Fibroblast of skin of abdomen (primary cell): ENCODE results near the gene LAMA3. TPM values are rescaled to one million over a fixed set of nuclear protein-coding genes. Genes with fewer than 3 reads are reported as not detected.

Source experiments
- DNase-seq: peaks from one replicate; pipeline ENCODE4 v3.0.0-alpha.2; 2013
- polyA plus RNA-seq, 2 experiments: library from polyadenylated mRNA; unstranded; fragments of 120-200 nt; gene quantifications; one replicate each; pipeline ENCODE4 v1.2.1, GENCODE V29; 2013; ENCODE audit not compliant: insufficient read length in 2 of 2

LAMA3 gene, protein sequence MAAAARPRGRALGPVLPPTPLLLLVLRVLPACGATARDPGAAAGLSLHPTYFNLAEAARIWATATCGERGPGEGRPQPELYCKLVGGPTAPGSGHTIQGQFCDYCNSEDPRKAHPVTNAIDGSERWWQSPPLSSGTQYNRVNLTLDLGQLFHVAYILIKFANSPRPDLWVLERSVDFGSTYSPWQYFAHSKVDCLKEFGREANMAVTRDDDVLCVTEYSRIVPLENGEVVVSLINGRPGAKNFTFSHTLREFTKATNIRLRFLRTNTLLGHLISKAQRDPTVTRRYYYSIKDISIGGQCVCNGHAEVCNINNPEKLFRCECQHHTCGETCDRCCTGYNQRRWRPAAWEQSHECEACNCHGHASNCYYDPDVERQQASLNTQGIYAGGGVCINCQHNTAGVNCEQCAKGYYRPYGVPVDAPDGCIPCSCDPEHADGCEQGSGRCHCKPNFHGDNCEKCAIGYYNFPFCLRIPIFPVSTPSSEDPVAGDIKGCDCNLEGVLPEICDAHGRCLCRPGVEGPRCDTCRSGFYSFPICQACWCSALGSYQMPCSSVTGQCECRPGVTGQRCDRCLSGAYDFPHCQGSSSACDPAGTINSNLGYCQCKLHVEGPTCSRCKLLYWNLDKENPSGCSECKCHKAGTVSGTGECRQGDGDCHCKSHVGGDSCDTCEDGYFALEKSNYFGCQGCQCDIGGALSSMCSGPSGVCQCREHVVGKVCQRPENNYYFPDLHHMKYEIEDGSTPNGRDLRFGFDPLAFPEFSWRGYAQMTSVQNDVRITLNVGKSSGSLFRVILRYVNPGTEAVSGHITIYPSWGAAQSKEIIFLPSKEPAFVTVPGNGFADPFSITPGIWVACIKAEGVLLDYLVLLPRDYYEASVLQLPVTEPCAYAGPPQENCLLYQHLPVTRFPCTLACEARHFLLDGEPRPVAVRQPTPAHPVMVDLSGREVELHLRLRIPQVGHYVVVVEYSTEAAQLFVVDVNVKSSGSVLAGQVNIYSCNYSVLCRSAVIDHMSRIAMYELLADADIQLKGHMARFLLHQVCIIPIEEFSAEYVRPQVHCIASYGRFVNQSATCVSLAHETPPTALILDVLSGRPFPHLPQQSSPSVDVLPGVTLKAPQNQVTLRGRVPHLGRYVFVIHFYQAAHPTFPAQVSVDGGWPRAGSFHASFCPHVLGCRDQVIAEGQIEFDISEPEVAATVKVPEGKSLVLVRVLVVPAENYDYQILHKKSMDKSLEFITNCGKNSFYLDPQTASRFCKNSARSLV (N-terminal part only)
- polyA plus RNA-seq (2013, experiment 1 of 2; ENCODE audit: insufficient read length): 0.27 TPM
- 0.55 TPM for polyA plus RNA-seq (2013, experiment 2 of 2; ENCODE audit: insufficient read length)

DNA sequence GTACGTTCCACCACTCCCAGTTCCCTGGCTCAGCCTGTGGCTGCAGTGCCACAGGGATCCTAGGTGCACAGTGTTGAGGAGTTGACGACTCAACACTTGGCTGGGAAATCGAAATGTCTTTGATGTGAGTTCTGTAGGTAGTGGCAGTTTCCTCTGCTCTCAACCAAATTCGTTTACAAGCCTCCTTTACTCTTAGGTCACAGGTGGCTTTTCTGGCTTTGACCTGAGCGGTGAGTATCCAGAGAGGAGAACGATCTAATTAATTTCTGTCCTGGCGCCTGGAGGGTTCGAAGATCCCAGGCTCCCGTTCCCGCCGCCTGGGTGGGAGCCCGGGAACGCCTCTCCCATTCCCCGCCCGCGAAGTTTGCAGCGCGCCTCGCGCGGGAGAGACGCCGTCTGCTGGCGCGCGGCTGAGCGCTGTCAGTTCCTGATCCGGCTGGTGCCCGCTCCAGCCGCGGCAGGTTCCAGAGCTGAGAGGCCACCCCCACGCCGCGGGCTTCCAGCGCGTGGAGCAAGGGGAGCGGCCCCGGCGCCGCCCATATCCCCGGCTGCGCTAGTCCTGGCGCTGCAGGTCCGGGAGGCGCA, at the start of gene LAMA3:
Gene LAMA3, plus strand, starts transcription at position 423 of the 585 bp plus-strand sequence. CDS start 231 bp downstream, outside the sequence.
- peak; percentile 14 for DNase-seq

DNA sequence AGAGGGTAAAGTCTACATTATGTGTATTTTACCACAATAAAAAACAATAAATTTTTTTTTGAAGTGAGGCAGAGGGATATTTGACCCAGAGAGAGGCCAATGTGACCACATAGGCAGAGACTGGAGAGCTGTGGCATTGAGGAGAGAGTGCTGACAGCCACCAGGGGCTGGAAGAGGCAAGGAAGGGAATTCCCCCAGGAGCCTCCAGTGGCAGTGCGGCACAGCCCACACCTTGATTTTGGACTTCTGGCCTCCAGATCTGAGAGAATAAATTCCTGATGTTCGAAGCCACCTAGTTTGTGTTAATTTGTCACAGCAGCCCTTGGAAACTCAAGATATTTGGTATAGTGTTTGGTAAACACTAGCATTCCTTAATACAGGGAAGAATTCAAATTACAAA, 49.2 kb upstream of the LAMA3 start:
- no peak for DNase-seq

DNA sequence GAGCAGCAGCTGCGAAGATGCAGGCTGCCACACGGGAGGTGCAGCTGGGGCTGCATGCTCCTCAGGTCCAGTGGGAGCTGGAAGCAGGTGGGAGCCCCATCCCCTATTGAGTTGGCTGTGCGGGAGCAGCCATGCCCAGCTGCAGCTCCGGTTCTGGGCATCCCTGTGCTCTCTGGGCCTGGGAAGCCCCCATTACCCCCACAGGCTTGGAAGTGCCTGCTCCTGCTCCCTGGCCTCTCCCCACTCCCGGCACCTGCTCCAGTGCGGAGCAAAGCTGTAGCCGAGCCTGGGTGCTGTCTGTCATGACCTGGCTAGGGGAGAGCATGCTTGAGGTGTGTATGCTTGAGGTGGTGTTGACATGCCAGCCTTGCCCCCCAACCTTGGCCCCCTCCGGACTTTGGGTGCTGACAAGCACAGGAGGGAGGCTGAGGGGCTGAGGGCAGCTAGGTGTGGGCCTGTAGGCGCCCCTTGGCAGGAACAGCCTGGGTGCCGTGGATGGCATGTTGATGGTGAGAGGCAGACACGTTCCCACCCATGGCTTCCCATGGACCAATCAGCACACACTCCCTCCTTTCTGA, 48.0 kb upstream of the LAMA3 start:
- no peak for DNase-seq

DNA sequence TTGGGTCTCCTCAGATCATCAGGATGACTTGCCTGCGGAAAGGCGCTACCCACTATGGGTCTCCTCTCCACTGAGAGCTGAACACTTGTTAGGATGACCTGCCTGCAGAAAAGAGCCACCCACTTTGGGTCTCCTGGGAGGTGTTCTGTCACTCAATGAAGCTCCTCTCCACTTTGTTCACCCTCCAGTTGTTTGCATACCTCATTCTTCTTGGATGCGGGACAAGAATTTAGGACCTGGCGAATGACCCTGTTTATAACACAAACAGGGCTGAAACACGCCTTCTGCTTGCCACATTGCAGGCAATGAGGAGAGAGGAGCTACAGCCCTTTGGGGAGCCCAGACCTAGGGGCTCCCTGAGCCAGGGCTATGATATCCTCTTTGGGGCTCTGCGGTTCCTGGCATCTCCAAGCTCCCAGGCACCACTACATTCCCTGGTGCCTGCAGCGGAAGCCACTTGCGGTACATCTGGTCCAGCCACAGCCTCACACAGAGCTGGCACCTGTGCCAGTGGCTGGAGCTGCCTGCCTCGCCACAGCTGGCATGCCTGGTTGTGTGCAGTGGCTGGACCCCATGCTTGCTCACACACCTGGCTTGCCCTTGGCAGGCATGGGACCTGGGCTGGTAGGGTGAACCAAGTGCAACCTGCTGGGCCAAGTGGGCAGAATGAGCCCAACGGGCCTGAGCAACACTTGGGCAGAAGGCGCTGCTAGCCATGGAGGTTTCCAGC, 47.2 kb upstream of the LAMA3 start:
- DNase-seq: no peak

DNA sequence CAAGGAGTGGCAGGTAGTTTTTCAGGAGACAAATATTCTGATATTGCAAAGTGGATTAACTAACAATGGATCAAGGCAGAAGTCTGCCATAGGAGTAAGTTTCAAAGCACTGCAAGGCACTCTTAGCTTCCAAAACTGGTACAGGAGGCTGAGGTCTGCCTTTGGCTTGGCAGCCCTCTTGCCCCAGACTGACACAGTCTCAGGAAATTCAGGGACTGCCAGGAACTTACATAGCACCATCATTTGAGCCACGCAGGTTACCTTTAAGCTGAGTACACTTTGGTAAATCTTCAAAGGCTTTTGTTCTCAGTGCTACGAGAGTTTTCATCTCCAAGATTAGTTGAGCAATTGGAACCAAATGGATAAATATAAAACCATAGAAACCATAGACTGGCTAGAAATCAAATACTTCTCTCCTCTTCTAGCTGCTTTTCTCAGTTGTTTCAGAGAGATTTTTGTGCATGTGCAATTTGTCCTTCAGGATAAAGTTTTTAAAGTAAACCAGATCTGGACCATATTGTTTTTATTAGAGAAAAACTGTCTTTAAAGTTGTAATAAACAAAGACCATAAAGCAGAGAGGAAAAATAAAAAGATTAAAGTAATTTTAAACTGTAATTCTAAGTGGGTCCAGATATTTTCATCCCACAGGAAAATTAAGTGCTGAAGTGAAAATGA, 45.3 kb upstream of the LAMA3 start:
- DNase-seq: no peak

DNA sequence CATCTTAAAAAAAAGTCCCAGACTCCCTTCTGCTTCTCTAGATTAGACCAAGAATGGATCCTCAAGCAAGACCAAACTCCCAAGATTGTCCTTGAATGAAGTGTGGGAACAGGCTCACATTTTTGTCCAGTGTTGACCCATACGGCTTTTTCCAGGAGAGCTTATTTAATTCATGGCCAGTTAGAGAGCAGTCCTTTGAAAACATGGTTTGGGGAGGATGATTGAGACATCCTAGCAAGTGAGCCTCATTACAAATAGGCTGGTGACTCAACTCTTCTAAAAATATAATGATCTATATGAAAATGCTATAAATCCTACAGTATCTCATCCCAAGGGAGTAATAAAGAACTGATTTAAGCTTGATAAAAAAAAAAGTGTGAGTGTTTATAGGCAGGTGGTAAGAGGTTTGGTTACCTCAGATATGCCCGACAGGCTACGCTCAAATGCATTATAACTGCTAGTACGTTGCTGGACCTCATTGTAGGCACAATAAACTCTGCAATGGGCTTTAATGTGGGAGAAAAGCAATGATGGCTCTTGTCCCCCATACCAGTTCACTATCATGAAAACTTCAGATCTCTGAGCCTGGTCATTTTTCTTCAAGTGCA, 43.6 kb upstream of the LAMA3 start:
- no peak for DNase-seq

DNA sequence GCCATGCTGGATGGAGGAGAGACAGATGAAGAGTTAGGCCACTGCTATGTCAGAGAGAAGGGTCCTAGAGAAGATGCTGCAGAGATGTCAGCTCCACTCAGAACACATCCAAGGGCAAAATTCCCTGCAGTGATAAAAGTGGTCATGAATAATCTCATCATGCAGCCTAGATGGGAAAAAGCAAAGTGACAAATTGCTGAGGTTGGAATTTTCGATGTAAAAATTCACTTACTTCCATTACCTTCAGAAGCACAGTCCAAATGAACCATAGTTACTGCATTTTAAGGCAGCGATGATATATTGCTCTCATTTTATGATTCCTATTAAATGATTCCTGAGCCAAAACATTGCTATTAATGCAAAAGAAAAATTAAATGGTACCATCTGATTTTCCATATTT, 43.0 kb upstream of the LAMA3 start:
- no peak for DNase-seq

DNA sequence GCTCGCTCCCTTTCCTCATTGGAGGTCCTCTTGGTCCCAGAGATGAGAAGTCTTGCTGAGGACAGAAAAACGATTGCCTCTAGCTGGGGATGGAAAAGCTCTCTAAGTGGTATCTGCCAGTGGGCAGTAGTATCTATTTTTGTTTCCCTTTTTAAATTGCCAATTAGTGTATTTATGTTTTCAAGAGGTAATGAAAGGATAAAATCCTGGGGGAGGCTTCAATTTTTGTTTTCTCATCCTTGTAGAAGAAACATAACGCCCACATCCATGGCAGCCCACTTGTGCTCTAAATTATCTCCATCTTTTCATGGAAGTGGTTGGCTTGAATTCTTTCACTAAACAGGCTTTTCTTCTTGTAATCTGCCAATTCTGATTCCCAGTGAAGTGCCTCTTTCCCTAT, 40.8 kb upstream of the LAMA3 start:
- DNase-seq: no peak

DNA sequence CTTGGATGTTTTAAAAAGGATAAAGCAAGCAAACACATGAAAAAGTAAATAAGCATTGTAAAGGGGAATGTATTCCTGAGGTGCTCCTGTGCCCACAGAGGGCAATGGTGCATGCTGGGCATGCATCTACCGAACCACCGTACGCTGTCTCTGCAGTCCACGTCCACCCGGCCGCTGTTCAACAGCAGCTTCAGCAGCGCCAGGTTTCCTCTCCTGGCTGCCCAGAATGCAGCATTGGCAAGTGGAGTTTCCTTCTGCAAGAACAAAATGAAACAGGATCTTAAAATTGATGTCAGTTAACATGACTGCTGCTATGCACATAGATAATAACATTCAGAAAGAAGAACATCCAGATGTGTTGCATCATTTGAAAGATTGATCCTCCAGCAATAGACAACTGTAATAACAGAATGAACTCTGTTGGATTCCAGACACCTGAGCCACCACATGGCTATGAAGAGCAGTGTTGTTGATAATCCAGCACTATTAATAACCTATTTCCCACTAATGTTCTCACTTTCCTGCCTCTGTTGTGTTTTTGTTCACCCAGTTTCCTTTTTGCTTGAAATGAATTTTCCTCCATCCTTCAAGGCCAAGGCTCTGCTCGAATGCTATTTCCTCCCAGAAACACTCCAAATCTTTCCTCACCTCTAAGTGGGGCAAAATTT, 40.2 kb upstream of the LAMA3 start:
- no peak for DNase-seq

DNA sequence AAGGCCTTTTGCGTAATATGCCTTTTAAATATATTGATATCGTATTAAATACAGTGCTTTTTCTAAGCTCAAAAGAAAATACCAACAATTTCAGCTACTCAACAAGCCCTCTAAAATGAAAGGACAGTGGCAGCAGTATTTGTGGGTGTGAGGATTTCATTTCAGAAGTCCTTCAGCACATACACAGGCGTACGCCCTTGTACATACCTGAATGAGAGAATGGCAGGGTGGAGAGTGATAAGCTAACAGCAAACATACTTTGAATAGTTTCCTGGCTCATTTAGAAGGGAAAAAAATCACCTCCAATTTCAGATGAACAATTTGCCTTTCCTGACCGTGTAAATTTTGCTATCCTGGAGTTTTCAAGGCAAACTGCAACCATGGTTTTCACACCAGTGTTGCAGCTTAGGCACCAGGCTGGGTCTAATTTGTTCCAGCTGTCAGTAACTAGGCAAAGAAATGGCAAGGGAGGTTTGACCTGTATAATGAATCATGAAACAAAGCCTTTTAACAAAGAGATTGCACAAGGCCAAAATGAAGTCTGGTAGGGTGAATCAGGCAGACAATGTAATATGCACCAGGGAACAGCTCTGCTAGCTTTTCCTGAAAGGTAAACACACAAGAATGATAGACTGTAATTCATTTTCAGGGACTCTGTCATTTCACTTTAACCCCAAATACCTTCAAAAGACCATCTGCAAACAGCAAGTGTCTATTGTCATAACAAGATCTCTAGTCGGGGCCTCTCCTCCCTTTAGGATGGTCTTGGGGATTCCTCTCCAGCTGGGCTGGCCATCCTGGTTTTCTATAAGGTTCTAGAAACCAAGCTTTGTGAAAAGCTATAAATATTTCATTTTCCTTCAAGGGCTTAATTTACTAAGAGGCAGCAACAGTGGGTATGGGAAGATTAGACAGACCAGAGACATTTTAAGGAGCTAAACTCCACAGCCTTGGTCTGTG, 38.0 kb upstream of the LAMA3 start:
- peak; percentile 91 for DNase-seq

DNA sequence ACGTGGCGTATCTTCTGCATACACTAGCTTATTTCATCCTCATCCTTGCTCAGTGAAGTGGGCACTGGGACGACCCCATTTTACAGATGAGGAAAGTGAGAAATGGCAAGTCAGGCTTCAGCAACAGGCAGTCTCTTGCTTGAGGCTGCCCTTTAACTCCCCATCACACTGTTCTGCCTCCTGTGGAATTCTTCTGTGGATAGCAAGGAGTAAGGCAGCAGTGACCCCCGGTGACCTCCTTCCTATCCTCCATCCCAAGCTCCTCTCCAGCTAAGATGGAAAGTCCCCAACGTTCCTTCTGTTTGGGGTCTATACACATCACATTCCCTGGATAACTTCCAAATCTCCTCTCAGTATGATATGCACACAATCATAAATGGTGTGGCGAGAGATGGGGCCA, 37.0 kb upstream of the LAMA3 start:
- DNase-seq: no peak

DNA sequence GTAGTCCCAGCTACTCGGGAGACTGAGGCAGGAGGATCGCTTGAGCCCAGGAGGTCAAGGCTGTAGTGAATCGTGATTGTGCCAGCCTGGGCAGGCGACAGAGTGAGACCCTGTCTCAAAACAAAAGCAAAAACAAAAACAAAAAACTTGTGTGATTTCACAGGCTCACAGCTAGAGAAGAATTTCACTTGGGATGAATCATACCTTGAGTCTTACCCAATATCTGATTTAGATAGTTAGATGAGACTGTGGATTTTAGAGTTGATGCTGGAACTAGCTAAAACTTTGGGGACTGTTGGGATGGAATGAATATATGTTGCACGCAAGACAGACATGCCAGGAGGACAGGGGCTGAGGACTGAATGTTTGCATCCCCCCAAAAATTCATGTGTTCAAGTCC, 31.0 kb upstream of the LAMA3 start:
- DNase-seq: no peak

DNA sequence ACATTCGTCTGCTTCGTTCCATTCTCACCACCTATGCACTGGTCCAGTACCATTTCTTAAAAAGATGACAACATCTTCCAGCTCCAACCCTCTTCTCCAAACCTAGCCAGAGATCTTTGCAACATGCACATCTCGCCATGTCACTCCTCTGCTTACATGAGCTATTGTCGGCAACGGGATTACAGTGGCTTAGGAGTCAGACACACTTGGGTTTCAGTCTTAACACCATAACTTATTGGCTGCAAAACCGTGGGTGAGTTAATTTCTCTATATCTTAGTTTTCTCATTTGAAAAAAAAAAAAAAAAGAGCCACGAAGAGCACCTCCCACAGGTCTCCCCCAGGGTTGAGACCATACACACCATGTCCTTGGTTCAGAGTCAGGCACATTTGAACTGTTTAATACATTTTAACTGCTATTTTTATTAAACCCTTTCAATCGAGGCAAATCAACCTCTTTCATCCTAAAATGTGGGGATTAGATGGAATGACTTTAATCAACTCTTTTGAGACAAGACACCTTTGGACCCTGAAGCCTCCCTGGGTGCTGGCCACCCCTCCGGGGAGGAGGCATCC, 27.4 kb upstream of the LAMA3 start:
- DNase-seq: no peak

DNA sequence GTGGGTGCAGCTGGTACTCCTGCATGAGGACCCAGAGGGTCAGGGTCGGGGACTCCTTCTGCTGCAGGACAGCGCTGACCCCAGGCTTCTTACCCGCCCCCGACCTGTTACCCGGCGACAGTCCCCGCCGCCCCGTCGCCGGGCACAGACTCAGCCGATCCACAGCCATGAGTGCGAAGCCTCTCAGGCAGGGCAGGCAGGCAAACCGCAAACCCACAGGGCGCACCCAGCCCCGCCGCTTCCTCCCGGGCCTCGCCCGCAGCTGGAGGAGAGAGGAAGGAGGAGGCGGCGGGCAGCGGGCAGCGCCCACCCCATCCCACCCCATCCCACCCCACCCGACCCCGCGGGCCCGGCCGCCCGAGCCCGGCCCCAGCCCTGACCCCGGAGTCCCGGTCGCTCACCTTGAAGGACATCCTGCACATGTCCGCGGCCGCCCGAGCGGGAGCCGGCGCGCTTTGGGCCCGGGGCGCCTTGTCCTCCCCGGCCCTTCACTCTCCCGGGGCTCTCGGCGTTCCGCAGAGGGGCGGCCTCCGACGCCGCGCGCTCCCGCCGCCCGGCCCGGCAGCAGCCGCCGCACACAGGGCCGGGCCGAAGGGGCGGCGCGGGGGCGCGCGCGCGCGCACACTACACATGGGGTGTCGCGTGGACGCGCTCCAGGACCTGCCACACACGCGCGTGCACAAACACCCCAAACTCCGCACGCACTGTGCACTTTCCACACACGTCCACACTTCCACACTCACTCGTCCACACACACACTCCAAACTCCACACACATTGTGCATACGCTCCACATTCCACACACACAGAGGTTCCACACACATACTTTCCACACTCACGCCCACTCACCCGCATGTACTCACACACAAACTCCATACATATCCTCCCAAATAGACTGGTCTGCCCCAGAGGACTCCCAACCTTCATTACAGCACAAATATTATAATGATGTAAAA, 26.7 kb upstream of the LAMA3 start, which contains the start of gene ANKRD29:
Gene ANKRD29, minus strand, starts transcription at position 603 of the 955 bp plus-strand sequence. Its CDS starts 181 bp downstream, at position 422.
- DNase-seq: peak; percentile 14

DNA sequence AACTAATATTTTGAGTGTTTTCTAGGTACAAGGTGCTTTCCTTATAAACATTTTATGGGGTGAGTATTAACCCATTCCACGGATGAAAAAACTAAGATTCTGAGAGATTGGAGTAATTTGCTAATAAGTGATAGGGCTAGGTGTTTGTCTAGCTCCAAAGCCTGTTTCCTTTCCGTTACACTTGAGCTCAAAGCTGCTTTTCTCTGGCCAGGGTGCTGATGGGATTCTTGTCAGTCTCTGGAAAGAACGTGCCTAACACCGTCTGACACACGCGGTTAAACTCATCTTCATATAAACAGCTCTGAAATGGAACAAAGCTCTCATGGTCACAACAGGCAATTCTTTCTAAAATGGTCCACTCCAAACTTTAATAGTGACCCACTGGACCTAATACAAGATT, 24.6 kb upstream of the LAMA3 start:
- no peak for DNase-seq

DNA sequence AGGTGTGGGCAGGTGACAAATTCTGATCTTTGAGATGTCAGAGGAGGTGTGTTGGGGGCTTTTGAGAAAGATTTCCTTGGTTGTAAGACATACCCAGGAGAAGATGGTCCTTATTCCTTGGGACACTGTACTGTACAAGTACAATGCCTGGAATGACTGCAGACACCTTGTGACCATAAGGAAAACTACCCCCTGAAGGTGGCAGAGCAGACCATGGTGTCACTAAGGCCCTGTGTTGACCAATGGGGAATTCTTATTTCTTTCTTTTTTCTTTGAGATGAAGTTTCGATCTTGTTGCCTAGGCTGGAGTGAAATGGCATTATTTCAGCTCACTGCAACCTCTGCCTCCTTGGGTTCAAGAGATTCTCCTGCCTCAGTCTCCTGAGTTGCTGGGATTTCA, 22.1 kb upstream of the LAMA3 start:
- no peak for DNase-seq

DNA sequence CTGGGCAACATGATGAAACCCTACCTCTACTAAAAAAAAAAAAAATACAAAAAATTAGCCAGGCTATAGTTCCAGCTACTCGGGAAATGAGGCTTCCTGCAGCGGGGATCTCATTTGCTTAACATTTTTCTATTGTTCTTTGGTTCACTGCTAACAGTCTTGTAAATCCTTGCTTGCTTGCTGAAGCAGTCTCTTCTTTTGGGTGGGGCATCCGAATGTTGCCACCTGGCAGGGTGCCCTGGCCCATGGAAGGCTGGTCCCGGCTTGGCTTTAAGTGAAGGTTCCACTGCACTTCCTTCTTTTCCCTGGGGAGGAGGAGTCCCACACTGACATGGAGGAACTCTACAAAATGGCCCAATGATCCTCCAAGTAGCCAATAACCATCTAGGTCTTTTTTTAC, 20.5 kb upstream of the LAMA3 start:
- DNase-seq: no peak
